SW480 (cell line): ENCODE data around the gene PRR14.
"Not testable (repeated sequence)": the region's sequence is repeated elsewhere in the genome, so short reads cannot be mapped to it uniquely, and the experiment has no call there.

Source experiments
- DNase-seq: peaks from one replicate; pipeline ENCODE4 v3.0.0-alpha.2; 2016; ENCODE audit warnings: low spot score

Gene PRR14

GRCh38 chr16:30632454-30632853 lies 18.3 kb upstream of the PRR14 start:
- DNase-seq = not testable (repeated sequence)

DNA sequence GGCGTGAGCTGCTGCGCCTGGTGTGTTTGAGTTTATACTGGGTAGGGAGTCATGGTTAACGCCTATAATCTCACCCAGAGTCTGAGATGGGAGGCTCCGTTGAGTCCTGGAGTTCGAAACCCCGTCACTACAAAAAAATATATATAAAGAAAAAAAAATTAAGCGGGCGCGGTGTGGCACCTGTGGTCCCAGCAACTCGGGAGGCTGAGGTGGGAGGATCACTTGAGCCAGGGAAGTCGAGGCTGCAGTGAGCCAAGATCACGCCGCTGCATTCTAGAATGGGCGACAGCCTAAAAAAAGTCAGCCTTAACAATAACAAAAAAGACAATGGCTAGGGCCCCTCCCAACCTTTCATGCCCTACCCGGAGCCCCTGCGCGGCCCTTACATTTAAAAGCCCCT lies 17.2 kb upstream of the PRR14 start:
- DNase-seq = no peak

DNA sequence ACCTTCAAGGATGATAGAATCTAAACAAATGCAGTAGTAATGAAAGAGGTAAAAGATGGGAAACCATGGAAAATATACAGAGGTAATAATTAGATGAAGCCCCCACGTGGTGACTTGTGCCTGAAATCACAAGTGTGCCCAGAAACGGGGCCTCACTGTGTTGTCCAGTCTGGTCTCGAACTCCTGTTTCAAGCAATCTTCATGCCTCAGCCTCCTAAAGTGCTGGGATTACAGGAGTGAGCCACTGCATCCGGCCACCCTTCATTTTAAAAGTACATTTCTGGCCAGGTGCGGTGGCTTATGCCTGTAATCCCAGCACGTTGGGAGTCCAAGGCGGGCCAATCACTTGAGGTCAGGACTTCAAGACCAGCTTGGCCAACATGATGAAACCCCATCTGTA lies 14.2 kb upstream of the PRR14 start:
- DNase-seq = no peak

DNA sequence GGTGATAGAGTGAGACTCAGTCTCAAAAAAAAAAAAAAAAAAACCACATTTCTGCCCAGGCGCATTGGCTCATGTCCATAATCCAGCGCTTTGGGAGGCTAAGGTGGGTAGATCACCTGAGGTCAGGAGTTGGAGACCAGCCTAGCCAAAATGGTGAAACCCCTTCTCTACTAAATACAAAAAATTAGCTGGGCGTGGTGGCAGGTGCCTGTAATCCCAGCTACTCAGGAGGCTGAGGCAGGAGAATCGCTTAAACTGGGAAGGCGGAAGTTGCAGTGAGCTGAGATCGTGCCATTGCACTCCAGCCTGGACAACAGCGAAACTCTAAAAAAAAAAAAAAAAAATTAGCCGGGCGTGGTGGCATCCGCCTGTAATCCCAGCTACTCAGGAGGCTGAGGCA lies 13.6 kb upstream of the PRR14 start:
- DNase-seq = not testable (repeated sequence)

DNA sequence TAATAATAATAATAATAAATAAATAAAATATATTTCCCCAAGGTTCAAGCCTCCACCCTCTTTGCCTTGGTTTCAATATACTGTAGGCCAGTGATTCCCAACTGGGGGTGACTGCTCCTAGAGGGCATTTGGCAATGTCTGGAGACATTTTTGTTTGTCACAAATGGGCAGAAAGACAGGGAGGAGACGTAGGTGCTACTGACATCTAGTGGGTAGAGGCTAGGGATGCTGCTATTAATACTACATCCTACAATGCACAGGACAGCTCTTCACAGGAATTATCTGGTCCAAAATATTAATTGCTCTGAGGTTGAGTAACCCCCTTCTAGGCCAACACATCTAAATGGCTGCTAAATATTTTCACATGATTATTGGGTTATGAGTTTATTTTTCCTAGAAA lies 12.8 kb upstream of the PRR14 start:
- DNase-seq = peak; percentile 73

DNA sequence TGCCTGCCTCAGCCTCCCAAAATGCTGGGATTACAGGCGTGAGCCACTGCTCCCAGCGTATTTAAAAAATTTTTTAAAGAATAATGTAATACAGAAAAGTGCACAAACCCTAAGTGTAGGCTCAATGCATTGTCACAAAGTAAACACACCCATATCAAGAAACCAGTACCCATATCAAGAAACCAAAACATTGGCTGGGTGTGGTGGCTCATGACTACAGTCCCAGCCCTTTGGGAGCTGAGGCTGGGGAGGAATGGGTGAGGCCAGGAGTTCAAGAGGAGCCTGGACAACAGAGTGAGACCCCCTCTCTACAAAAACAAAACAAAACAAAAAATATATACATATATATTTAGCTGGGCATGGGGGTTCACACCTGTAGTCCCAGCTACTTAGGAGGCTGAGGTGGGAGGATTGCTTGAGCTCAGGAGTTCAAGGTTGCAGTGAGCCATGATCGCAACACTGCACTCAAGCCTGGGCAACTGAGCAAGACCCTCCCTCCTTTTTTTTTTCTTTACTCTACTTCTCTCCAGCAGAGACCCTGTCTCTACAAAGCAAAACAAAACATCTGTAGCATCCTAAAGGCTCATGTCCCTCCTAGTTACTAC lies 9.3 kb upstream of the PRR14 start:
- no peak for DNase-seq

- no peak for DNase-seq
These were observed 6.4 kb upstream of the PRR14 start for GRCh38 chr16:30644334-30644830.

DNA sequence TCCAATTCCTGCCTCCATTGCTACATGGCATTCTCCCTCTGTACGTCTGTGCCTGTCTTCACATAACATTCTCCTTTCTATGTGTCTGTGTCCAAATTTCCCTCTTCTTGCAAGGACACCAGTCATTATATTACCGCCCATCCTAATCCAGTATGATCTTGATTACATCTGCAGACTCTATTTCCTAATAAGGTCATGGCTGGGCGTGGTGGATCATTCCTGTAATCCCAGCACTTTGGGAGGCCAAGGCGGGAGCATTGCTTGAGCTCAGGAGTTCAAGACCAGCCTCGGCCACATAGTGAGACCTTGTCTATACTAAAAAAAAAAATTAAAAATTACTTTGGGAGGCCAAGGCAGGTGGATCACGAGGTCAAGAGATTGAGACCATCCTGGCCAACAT lies 5.0 kb upstream of the PRR14 start:
- DNase-seq = no peak

DNA sequence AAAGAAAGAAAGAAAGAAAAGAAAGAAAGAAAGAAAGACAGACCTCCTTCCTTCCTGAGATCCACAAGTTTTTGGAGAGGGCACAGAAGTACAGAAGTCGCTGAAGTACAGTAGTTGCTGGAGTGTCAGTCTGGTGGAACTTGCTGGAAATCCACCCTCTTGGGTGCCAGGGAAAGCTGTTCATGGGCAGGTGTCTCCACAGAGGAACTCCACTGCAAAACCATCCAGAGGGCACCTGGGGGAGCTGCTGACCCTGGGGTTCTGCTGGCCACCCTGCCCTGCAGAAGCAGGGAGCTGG lies 3.5 kb upstream of the PRR14 start:
- no peak for DNase-seq

DNA sequence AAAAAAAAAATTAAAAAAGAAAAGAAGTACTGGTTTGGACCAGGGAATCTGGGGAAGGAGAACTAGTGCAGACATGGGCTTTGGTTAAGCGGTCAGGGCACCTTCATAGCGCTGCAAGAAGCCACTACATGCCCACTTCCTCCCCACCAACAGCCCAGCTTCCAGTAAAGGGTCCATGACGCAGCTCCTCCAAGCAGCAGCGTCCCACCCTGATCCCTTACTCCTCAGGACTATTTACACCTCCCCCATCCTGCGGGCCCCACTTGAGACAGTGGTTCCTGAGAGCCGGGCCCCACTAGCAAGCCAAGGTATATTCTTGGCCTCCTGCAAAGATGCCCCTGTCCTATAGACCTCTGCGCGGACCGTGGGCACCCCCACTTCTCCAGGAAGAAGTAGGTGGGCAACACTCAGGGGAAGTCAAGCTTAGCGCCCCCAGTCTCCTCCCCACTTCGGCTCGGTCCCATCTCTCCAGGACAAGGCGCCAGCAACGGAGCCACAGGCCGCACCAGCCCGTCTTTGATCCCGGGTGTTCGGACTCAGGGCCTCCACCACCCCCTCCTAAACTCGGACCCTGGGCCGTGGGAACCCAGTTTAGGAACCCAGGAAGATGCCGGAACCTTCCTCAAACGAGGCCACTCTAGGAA lies 913 bp upstream of the PRR14 start:
- DNase-seq = no peak

- peak; percentile 59 for DNase-seq
These were observed 604 bp downstream of the PRR14 start for GRCh38 chr16:30651124-30652004.

DNA sequence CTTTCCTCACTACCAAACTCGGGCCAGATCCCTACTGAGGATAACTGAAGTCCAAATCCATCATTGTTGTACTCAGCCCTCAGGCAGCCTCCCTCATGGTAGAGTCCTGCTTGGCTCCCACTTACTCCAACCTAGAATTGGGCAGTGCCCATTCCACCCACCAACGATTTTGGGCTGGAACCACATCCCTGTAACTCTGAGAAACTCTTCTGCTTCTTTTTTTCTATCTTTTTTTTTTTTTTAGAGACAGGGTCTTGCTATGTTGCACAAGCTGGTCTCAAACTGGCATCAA lies 1.2 kb downstream of the PRR14 start:
- DNase-seq = no peak

DNA sequence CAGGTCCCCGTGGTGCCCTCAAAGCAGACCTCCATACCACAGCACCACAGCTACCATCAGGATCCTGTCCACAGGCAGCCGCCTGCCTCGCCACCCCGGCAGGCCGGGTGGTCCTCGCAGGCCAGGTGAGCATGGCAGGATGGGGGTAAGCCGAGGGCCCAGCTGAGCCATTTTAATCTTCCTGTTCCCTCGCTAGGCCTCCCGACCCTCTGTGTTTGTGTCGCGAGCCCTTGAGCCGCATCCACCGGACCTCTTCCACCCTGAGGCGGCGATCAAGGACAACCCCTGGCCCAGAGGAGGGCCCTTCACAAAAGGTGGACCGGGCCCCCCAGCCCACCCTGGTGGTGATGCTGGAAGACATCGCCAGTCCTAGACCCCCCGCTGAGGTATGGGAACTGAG lies 2.0 kb downstream of the PRR14 start:
- DNase-seq = no peak

GRCh38 chr16:30654856-30655255 lies 4.1 kb downstream of the PRR14 start:
- DNase-seq = no peak

GRCh38 chr16:30655815-30656347 lies 5.1 kb downstream of the PRR14 start:
- DNase-seq = no peak

DNA sequence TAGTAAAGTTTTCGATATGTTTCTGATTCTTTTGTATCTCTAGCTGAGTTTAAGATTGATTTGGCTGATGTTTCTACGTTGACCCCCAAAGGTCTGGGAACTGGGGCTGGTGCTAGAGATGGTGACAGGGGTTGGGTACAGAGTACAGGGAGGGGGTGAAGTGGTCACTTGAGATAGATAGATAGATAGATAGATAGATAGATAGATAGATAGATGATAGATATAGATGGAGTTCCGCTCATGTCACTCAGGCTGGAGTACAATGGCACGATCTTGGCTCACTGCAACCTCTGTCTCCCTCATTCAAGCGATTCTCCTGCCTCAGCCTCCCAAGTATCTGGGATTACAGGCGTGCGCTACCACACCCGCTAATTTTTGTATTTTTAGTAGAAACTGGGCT lies 5.6 kb downstream of the PRR14 start:
- no peak for DNase-seq

GRCh38 chr16:30656974-30657865 lies 6.5 kb downstream of the PRR14 start:
- no peak for DNase-seq

DNA sequence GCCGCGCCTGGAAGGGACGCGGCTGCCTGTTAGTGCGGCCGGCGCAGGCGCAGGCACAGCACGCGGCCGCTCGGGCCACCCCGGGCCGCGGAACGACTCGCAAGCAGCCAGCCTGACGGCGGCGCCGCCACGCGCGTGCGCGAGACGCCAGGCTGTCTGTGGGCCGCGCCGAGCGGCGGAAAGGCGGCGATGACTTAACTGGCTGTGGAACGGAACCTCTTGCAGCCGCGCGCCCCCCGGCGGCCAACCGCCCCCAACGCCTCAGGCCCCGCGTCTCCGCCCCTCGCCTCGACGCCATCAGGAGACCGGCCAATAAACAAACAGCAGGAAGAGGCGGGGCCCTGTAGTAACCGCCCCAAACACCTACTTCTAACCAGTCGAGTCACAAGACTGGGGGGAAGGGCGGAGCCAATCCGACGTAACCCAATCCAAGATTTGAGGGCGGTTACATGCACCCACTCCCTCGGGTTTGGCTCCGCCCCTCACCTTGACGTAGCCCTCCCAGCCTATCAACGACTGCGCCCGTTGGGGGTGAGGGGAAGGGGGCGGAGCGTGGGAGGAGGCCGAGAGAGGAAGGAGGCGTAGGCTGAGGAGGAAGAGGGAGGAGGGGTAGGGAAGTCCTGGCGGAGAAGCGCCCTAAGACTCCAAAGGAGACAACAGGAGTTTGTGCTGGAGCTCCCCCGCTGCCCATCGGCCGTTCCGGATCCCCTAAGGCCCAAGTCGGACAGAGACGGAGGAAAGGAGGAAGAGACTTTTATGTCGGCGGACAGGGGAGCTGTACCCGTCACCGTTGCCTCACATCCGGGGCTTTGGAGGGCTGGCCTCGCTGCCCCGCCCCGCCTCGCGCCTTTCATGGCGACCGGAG lies 7.3 kb downstream of the PRR14 start, which contains the start of gene FBRS:
Gene FBRS, plus strand, starts transcription at position 566 of the 865 bp plus-strand sequence. CDS start 1,088 bp downstream, outside the sequence.
- DNase-seq = peak; percentile 99

DNA sequence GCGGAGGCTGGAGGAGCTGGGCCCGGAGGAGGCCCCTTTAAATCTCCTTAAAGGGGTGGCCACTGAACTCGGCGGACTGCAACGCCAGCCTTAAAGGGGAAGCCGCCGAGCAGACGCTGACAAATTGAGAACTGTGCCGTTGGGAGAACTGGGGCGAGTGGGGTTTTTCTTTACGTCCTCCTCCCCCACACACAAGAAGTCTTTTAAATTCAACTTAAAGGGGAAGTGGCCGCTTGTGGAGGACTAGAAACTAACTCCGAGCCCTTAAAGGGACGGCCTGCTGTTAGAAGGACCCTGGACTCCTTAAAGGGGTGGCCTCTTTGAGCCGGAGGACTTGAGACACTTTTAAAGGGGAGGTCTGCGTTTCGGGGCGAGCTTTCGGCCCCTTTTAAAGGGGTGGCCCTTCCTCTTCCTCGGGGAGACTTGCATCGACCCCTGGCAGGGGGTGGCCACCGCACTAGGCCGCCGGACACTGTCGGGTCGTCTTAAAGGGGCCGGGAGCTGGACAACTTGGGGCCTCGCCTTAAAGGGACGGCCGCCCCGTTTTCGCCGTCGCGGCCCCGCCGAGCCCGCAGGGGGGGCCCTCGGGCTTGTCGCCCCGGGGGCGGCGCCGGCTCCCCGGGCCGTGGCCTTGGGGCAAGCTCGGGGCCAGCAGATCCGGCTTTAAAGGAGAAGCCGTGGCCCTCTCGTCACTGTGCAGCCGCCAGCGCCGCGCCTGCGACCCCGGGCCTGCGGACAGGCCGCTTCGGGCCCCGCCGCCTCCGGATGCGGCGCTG lies 8.2 kb downstream of the PRR14 start:
- DNase-seq = peak; percentile 94
